Measurements from ENCODE around the gene PAPOLG.
A peak's percentile ranks its signal among the peaks of the same experiment; 100 is the strongest.

Gene PAPOLG

GRCh38 chr2:60756097-60757087 lies at the start of gene PAPOLG:
Gene PAPOLG (plus strand): TSS chr2:60756268. CDS start chr2:60756479, 211 bp downstream.
- Histone ChIP-seq H3K4me3 (ENCODE audit: low read length) (peak within 1 kb of the TSS; percentile 93), H3K36me3 (ENCODE audit: insufficient read depth, low read depth, low read length) (peaks cover 19% of the 10 kb centered on the region), H3K27ac (ENCODE audit: low read length) (peak within 1 kb of the TSS; percentile 87), H3K4me1 (ENCODE audit: insufficient read depth, low read length) (peaks cover 6% of the 10 kb centered on the region; the same call in 1 of the 2 replicates), H3K27me3 (ENCODE audit: insufficient read depth, low read length) (no peaks in the 10 kb centered on the region), H3K9me3 (ENCODE audit: insufficient read depth, low read depth, low read length) (no peaks in the 10 kb centered on the region), H3K9ac (ENCODE audit: low read depth, low read length) (peak within 1 kb of the TSS; percentile 89)

- Histone ChIP-seq H3K27ac (ENCODE audit: low read length) (no peak overlapping the region), H3K4me1 (ENCODE audit: insufficient read depth, low read length) (peaks cover 3% of the 10 kb centered on the region; the same call in 1 of the 2 replicates), H3K9me3 (ENCODE audit: insufficient read depth, low read depth, low read length) (no peaks in the 10 kb centered on the region), H3K27me3 (ENCODE audit: insufficient read depth, low read length) (no peaks in the 10 kb centered on the region; the same call in 1 of the 2 replicates), H3K36me3 (ENCODE audit: insufficient read depth, low read depth, low read length) (no peaks in the 10 kb centered on the region), H3K9ac (ENCODE audit: low read depth, low read length) (no peak overlapping the region), H3K4me3 (ENCODE audit: low read length) (no peak overlapping the region)
These were observed 48.2 kb upstream of the PAPOLG start for GRCh38 chr2:60707750-60708371.

DNA sequence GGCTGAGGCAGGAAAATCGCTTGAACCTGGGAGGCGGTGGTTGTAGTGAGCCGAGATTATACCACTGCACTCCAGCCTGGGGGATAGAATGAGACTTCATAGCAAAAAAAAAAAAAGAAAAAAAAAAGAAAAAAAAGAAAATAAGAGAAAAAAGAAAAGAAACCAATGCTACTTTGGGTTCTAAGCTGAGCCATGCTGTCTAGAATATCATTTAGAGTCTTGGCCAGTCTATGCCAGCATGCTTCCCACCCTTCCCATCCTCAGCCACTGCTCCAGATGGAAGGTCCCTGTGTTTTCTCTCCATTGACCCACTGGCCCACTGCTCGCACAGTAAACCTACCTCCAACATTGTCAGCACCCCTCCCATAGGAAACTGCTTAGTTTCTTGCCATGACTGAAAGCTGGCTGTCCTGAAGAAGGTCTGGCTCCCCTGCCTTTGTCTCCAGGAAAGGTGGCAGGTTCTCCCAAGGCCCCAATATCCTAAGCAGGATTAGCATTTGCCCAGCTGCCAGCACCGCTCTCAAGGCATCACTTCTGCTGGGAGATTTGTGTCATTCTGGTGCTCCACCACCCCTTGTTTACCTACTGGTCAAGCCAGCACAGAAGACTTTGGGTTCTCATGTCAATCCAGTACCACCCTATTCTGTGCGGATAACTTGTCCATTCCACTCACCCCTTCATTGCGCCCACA lies 47.3 kb upstream of the PAPOLG start:
- H3K9me3 ChIP-seq (ENCODE audit: insufficient read depth, low read depth, low read length): no peaks in the 10 kb centered on the region
- no peak overlapping the region for H3K4me3 ChIP-seq (ENCODE audit: low read length)
- H3K36me3 ChIP-seq (ENCODE audit: insufficient read depth, low read depth, low read length): no peaks in the 10 kb centered on the region
- H3K27ac ChIP-seq (ENCODE audit: low read length): no peak overlapping the region
- peaks cover 3% of the 10 kb centered on the region; the same call in 1 of the 2 replicates for H3K4me1 ChIP-seq (ENCODE audit: insufficient read depth, low read length)
- no peaks in the 10 kb centered on the region; the same call in 1 of the 2 replicates for H3K27me3 ChIP-seq (ENCODE audit: insufficient read depth, low read length)
- no peak overlapping the region for H3K9ac ChIP-seq (ENCODE audit: low read depth, low read length)

GRCh38 chr2:60710707-60711106 lies 45.4 kb upstream of the PAPOLG start:
- Histone ChIP-seq H3K36me3 (ENCODE audit: insufficient read depth, low read depth, low read length) (no peaks in the 10 kb centered on the region), H3K27ac (ENCODE audit: low read length) (no peak overlapping the region), H3K27me3 (ENCODE audit: insufficient read depth, low read length) (no peaks in the 10 kb centered on the region; the same call in 1 of the 2 replicates), H3K4me3 (ENCODE audit: low read length) (no peak overlapping the region), H3K4me1 (ENCODE audit: insufficient read depth, low read length) (peaks cover 3% of the 10 kb centered on the region; the same call in 1 of the 2 replicates), H3K9me3 (ENCODE audit: insufficient read depth, low read depth, low read length) (no peaks in the 10 kb centered on the region), H3K9ac (ENCODE audit: low read depth, low read length) (no peak overlapping the region)

GRCh38 chr2:60715561-60715960 lies 40.5 kb upstream of the PAPOLG start:
- Histone ChIP-seq H3K4me1 (ENCODE audit: insufficient read depth, low read length) (no peaks in the 10 kb centered on the region), H3K27me3 (ENCODE audit: insufficient read depth, low read length) (no peaks in the 10 kb centered on the region; the same call in 1 of the 2 replicates), H3K36me3 (ENCODE audit: insufficient read depth, low read depth, low read length) (no peaks in the 10 kb centered on the region), H3K4me3 (ENCODE audit: low read length) (no peak overlapping the region), H3K27ac (ENCODE audit: low read length) (no peak overlapping the region), H3K9ac (ENCODE audit: low read depth, low read length) (no peak overlapping the region), H3K9me3 (ENCODE audit: insufficient read depth, low read depth, low read length) (no peaks in the 10 kb centered on the region)

GRCh38 chr2:60717691-60718090 lies 38.4 kb upstream of the PAPOLG start:
- H3K4me3 ChIP-seq (ENCODE audit: low read length): no peak overlapping the region
- no peaks in the 10 kb centered on the region for H3K4me1 ChIP-seq (ENCODE audit: insufficient read depth, low read length)
- no peaks in the 10 kb centered on the region for H3K27me3 ChIP-seq (ENCODE audit: insufficient read depth, low read length)
- H3K9me3 ChIP-seq (ENCODE audit: insufficient read depth, low read depth, low read length): no peaks in the 10 kb centered on the region
- no peaks in the 10 kb centered on the region for H3K36me3 ChIP-seq (ENCODE audit: insufficient read depth, low read depth, low read length)
- H3K9ac ChIP-seq (ENCODE audit: low read depth, low read length): no peak overlapping the region
- H3K27ac ChIP-seq (ENCODE audit: low read length): no peak overlapping the region

GRCh38 chr2:60719331-60719730 lies 36.7 kb upstream of the PAPOLG start:
- no peaks in the 10 kb centered on the region for H3K4me1 ChIP-seq (ENCODE audit: insufficient read depth, low read length)
- no peaks in the 10 kb centered on the region for H3K27me3 ChIP-seq (ENCODE audit: insufficient read depth, low read length)
- no peaks in the 10 kb centered on the region for H3K36me3 ChIP-seq (ENCODE audit: insufficient read depth, low read depth, low read length)
- no peak overlapping the region for H3K27ac ChIP-seq (ENCODE audit: low read length)
- H3K9ac ChIP-seq (ENCODE audit: low read depth, low read length): no peak overlapping the region
- H3K9me3 ChIP-seq (ENCODE audit: insufficient read depth, low read depth, low read length): 0 out of 2 replicates have a peak, but pooled peaks cover under 1% of the 10 kb centered on the region
- no peak overlapping the region for H3K4me3 ChIP-seq (ENCODE audit: low read length)

DNA sequence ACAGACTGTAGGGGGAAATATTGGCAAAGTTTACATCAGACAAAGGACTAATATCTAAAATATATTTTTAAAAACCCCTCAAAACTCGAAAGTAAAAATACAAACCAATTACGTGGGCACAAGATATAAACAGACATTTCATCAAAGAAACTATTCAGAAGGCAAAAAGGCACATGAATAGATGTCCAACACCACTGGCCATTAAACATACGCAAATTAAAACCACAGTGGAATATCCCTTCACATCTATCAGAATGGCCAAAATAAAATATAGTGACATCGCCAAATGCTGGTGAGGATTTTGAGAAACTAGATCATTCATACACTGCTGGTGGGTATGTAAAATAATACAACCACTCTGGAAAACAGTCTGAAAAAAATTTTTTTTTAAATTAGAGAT lies 30.6 kb upstream of the PAPOLG start:
- no peaks in the 10 kb centered on the region for H3K27me3 ChIP-seq (ENCODE audit: insufficient read depth, low read length)
- H3K4me1 ChIP-seq (ENCODE audit: insufficient read depth, low read length): no peaks in the 10 kb centered on the region
- peaks cover 8% of the 10 kb centered on the region for H3K9me3 ChIP-seq (ENCODE audit: insufficient read depth, low read depth, low read length)
- H3K9ac ChIP-seq (ENCODE audit: low read depth, low read length): no peak overlapping the region
- no peak overlapping the region for H3K4me3 ChIP-seq (ENCODE audit: low read length)
- no peak overlapping the region for H3K27ac ChIP-seq (ENCODE audit: low read length)
- H3K36me3 ChIP-seq (ENCODE audit: insufficient read depth, low read depth, low read length): no peaks in the 10 kb centered on the region

- Histone ChIP-seq H3K4me1 (ENCODE audit: insufficient read depth, low read length) (no peaks in the 10 kb centered on the region), H3K9me3 (ENCODE audit: insufficient read depth, low read depth, low read length) (peaks cover 8% of the 10 kb centered on the region), H3K36me3 (ENCODE audit: insufficient read depth, low read depth, low read length) (no peaks in the 10 kb centered on the region)
These were observed 27.2 kb upstream of the PAPOLG start for GRCh38 chr2:60728855-60729254.

DNA sequence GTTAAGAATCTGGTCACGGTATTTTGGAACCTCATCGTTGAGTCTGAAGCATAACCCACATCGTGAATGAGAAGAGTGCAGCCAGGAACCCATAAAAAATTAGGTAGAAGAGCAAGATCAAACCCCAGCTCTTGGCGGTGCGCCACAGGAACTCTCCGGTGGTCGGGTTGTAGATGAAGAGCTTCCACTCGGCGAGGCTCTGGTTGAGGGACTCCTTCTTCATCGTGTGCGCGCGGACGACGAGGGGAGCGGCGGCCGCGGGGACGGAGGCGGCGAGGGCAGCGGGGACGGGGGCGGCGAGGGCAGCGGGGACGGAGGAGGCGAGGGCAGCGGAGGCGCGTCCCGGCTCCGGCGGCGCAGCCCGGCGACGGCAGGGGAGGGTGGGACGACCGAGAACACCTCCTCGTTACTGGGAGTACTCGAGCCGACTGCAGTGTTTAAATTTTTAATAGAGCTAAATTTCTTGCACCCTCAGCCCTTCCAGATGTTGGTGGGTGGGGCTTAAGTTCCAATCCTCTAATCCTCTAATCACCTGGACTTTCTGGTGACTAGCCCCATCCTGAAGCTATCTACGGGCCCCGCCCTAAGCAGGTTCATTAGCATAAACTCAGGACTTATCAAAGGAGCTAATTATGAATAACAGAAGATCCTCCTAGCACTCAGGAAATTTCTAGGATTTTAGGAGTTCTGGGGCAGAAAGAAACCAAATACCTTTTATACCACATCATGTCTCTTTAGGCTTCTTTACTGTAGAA lies 20.4 kb upstream of the PAPOLG start:
- Histone ChIP-seq H3K4me1 (ENCODE audit: insufficient read depth, low read length) (no peaks in the 10 kb centered on the region; the same call in 1 of the 2 replicates), H3K4me3 (ENCODE audit: low read length) (peak overlapping the region; percentile 76), H3K27ac (ENCODE audit: low read length) (no peak overlapping the region), H3K36me3 (ENCODE audit: insufficient read depth, low read depth, low read length) (no peaks in the 10 kb centered on the region), H3K27me3 (ENCODE audit: insufficient read depth, low read length) (peaks cover 46% of the 10 kb centered on the region), H3K9ac (ENCODE audit: low read depth, low read length) (no peak overlapping the region; the same call in 1 of the 2 replicates), H3K9me3 (ENCODE audit: insufficient read depth, low read depth, low read length) (no peaks in the 10 kb centered on the region)

More at GRCh38 chr2:60728855-60729254, 27.2 kb upstream of the PAPOLG start:
- H3K9ac ChIP-seq (ENCODE audit: low read depth, low read length): no peak overlapping the region
- peaks cover under 1% of the 10 kb centered on the region; the same call in 1 of the 2 replicates for H3K27me3 ChIP-seq (ENCODE audit: insufficient read depth, low read length)
- no peak overlapping the region for H3K4me3 ChIP-seq (ENCODE audit: low read length)
- no peak overlapping the region for H3K27ac ChIP-seq (ENCODE audit: low read length)

GRCh38 chr2:60738679-60739078 lies 17.4 kb upstream of the PAPOLG start:
- H3K27me3 ChIP-seq (ENCODE audit: insufficient read depth, low read length): peaks cover 75% of the 10 kb centered on the region
- no peak overlapping the region for H3K4me3 ChIP-seq (ENCODE audit: low read length)
- no peak overlapping the region for H3K9ac ChIP-seq (ENCODE audit: low read depth, low read length)
- H3K36me3 ChIP-seq (ENCODE audit: insufficient read depth, low read depth, low read length): no peaks in the 10 kb centered on the region
- H3K27ac ChIP-seq (ENCODE audit: low read length): no peak overlapping the region
- H3K9me3 ChIP-seq (ENCODE audit: insufficient read depth, low read depth, low read length): no peaks in the 10 kb centered on the region
- H3K4me1 ChIP-seq (ENCODE audit: insufficient read depth, low read length): peaks cover 6% of the 10 kb centered on the region

Measured in iPS-20b (cell line).